Activated T-cell treated with anti-CD3 and anti-CD28 coated beads, Interleukin-2, amount 50 U/mL, for 1 hour (primary cell): ENCODE measurements around the gene SCARB1.

Experiments used
- DNase-seq: peaks from one replicate; pipeline ENCODE4 v3.0.0-alpha.2; 2020

SCARB1 gene

GRCh38 chr12:124740691-124741137 is 123.0 kb downstream of the SCARB1 start:
- DNase-seq = no peak

- DNase-seq = no peak
These were observed 123.6 kb downstream of the SCARB1 start for GRCh38 chr12:124739953-124740561.

- DNase-seq = no peak
These were observed 124.8 kb downstream of the SCARB1 start for GRCh38 chr12:124738636-124739467.

GRCh38 chr12:124737772-124738635 is 125.7 kb downstream of the SCARB1 start:
- DNase-seq = no peak

- no peak for DNase-seq
These were observed 126.6 kb downstream of the SCARB1 start for GRCh38 chr12:124737040-124737419.

- no peak for DNase-seq
These were observed 127.3 kb downstream of the SCARB1 start for GRCh38 chr12:124736115-124737039.

- no peak for DNase-seq
These were observed 129.4 kb downstream of the SCARB1 start for GRCh38 chr12:124734224-124734788.

- no peak for DNase-seq
These were observed 130.6 kb downstream of the SCARB1 start for GRCh38 chr12:124733086-124733485.

- no peak for DNase-seq
These were observed 131.2 kb downstream of the SCARB1 start for GRCh38 chr12:124732275-124733075.

GRCh38 chr12:124731869-124732268 is 131.8 kb downstream of the SCARB1 start:
- no peak for DNase-seq

GRCh38 chr12:124730455-124730932 is 133.2 kb downstream of the SCARB1 start:
- no peak for DNase-seq

GRCh38 chr12:124727922-124728321 is 135.7 kb downstream of the SCARB1 start:
- no peak for DNase-seq

GRCh38 chr12:124727264-124727800 is 136.3 kb downstream of the SCARB1 start:
- no peak for DNase-seq
